Measurements from ENCODE around the gene TRNT1.

TRNT1 gene

GRCh38 chr3:3179407-3180094 is 52.8 kb downstream of the TRNT1 start, which contains the start of gene CRBN:
Gene CRBN, minus strand, starts transcription at chr3:3179691. Its CDS starts 4 bp downstream, at chr3:3179687.
- peak; percentile 85 for DNase-seq

GRCh38 chr3:3180456-3180855 is 53.7 kb downstream of the TRNT1 start:
- no peak for DNase-seq

GRCh38 chr3:3184876-3185275 is 58.1 kb downstream of the TRNT1 start:
- no peak for DNase-seq

- no peak for DNase-seq
Observed at GRCh38 chr3:3189102-3189727, 62.5 kb downstream of the TRNT1 start.

- no peak for DNase-seq
Observed at GRCh38 chr3:3189961-3190360, 63.2 kb downstream of the TRNT1 start.

GRCh38 chr3:3191675-3192285 is 65.0 kb downstream of the TRNT1 start:
- no peak for DNase-seq

GRCh38 chr3:3192286-3192675 is 65.5 kb downstream of the TRNT1 start:
- DNase-seq, result no peak

- no peak for DNase-seq
Observed at GRCh38 chr3:3194861-3195260, 68.1 kb downstream of the TRNT1 start.

GRCh38 chr3:3196148-3196861 is 69.6 kb downstream of the TRNT1 start:
- no peak for DNase-seq
